H9 (cell line): ENCODE data around the gene RAD51. TPM values are rescaled to one million over a fixed set of nuclear protein-coding genes. Genes with fewer than 3 reads are reported as not detected.
A peak's percentile ranks its signal among the peaks of the same experiment; 100 is the strongest.

Experiments used
- DNase-seq: peaks from one replicate; pipeline ENCODE4 v3.0.0-alpha.2; 2017
- H2AFZ ChIP-seq: one replicate; pipeline ENCODE4 v1.6.1; 2013; ENCODE audit warnings: mild to moderate bottlenecking, low read length, control low read depth, moderate library complexity
- H2AK5ac ChIP-seq: 2 replicates; pipeline ENCODE4 v1.6.1; 2013; ENCODE audit warnings: low read length, control low read depth, mixed read lengths; ENCODE audit not compliant: insufficient read length
- H2BK120ac ChIP-seq: one replicate; pipeline ENCODE4 v1.6.1; 2013; ENCODE audit warnings: low read depth, mild to moderate bottlenecking, low read length, control low read depth, inconsistent platforms; ENCODE audit not compliant: poor library complexity, severe bottlenecking
- H2BK12ac ChIP-seq: 2 replicates; pipeline ENCODE4 v1.6.1; 2013; ENCODE audit warnings: low read length, control low read depth, mixed read lengths, low read depth; ENCODE audit not compliant: insufficient read length
- H2BK15ac ChIP-seq: 2 replicates; pipeline ENCODE4 v1.6.1; 2013; ENCODE audit warnings: low read depth, low read length, control low read depth
- H2BK20ac ChIP-seq: one replicate; pipeline ENCODE4 v1.6.1; 2013; ENCODE audit warnings: low read depth, mild to moderate bottlenecking, low read length, control low read depth, inconsistent platforms; ENCODE audit not compliant: poor library complexity, severe bottlenecking
- H2BK5ac ChIP-seq: 2 replicates; pipeline ENCODE4 v1.6.1; 2013; ENCODE audit warnings: low read length, control low read depth, mixed read lengths; ENCODE audit not compliant: insufficient read length
- H3K14ac ChIP-seq: 2 replicates; pipeline ENCODE4 v1.6.1; 2013; ENCODE audit warnings: low read length, control low read depth; ENCODE audit not compliant: insufficient read depth
- H3K18ac ChIP-seq: 2 replicates; pipeline ENCODE4 v1.6.1; 2013; ENCODE audit warnings: low read depth, mild to moderate bottlenecking, mixed read lengths, low read length, control low read depth; ENCODE audit not compliant: insufficient read length
- H3K23ac ChIP-seq: 2 replicates; pipeline ENCODE4 v1.6.1; 2013; ENCODE audit warnings: low read length, control low read depth, mixed read lengths, low read depth; ENCODE audit not compliant: insufficient read length
- H3K23me2 ChIP-seq: 2 replicates; pipeline ENCODE4 v1.6.1; 2013; ENCODE audit warnings: low read depth, mild to moderate bottlenecking, mixed read lengths, low read length, control low read depth; ENCODE audit not compliant: insufficient read length, poor library complexity, severe bottlenecking
- H3K27ac ChIP-seq: 2 replicates; pipeline ENCODE4 v1.5.1; 2013; ENCODE audit warnings: low read length, control low read depth, mixed read lengths, low read depth; ENCODE audit not compliant: insufficient read length
- H3K27me3 ChIP-seq: 2 replicates; pipeline ENCODE4 v1.6.1; 2013; ENCODE audit warnings: low read length, control low read depth, inconsistent platforms; ENCODE audit not compliant: insufficient read depth
- H3K4ac ChIP-seq: 2 replicates; pipeline ENCODE4 v1.6.1; 2013; ENCODE audit warnings: low read depth, mild to moderate bottlenecking, control low read depth, inconsistent platforms, low read length, moderate library complexity
- H3K4me1 ChIP-seq: 2 replicates; pipeline ENCODE4 v1.6.1; 2013; ENCODE audit warnings: low read length, control low read depth, inconsistent platforms; ENCODE audit not compliant: insufficient read depth
- H3K4me2 ChIP-seq: 2 replicates; pipeline ENCODE4 v1.6.1; 2013; ENCODE audit warnings: low read length, control low read depth, mixed read lengths; ENCODE audit not compliant: insufficient read length, insufficient read depth
- H3K56ac ChIP-seq: 2 replicates; pipeline ENCODE4 v1.6.1; 2013; ENCODE audit warnings: low read depth, mild to moderate bottlenecking, mixed read lengths, low read length, control low read depth; ENCODE audit not compliant: insufficient read length
- H3K79me1 ChIP-seq: 2 replicates; pipeline ENCODE4 v1.6.1; 2013; ENCODE audit warnings: low read depth, mild to moderate bottlenecking, moderate library complexity, low read length, control low read depth, inconsistent platforms; ENCODE audit not compliant: insufficient read depth, poor library complexity, severe bottlenecking
- H3K79me2 ChIP-seq: 2 replicates; pipeline ENCODE4 v1.6.1; 2013; ENCODE audit warnings: low read length, control low read depth, inconsistent platforms; ENCODE audit not compliant: insufficient read depth
- H3K9ac ChIP-seq: 2 replicates; pipeline ENCODE4 v1.6.1; 2013; ENCODE audit warnings: low read length, control low read depth, mixed read lengths; ENCODE audit not compliant: insufficient read length; ENCODE audit errors: extremely low read depth
- H3K9me3 ChIP-seq: one replicate; pipeline ENCODE4 v1.6.1; 2013; ENCODE audit warnings: low read depth, low read length, inconsistent platforms; ENCODE audit not compliant: control insufficient read depth
- H3T11ph ChIP-seq: one replicate; pipeline ENCODE4 v1.6.1; 2013; ENCODE audit warnings: mild to moderate bottlenecking, low read length, control low read depth, inconsistent platforms
- H4K20me1 ChIP-seq: one replicate; pipeline ENCODE4 v1.6.1; 2013; ENCODE audit not compliant: control insufficient read depth, insufficient read length, insufficient read depth
- H4K5ac ChIP-seq: 2 replicates; pipeline ENCODE4 v1.6.1; 2013; ENCODE audit warnings: low read depth, mild to moderate bottlenecking, mixed read lengths, low read length, control low read depth; ENCODE audit not compliant: insufficient read length
- H4K8ac ChIP-seq: replicated peaks from 2 replicates; pipeline ENCODE4 v1.6.1; 2013; ENCODE audit warnings: low read length, control low read depth, mixed read lengths, low read depth; ENCODE audit not compliant: insufficient read length
- H4K91ac ChIP-seq: 2 replicates; pipeline ENCODE4 v1.6.1; 2013; ENCODE audit warnings: low read depth, mild to moderate bottlenecking, moderate library complexity, mixed read lengths, low read length, control low read depth; ENCODE audit not compliant: insufficient read length
- H3K27ac Mint-ChIP-seq, 3 experiments: 2 replicates in 2 of 3; 3 replicates in 1 of 3; pipeline ENCODE4 v1.8.0; 2020 to 2021; ENCODE audit warnings: mixed read lengths in 3 of 3, mild to moderate bottlenecking in 1 of 3, moderate library complexity in 1 of 3
- H3K27me3 Mint-ChIP-seq: 2 replicates; pipeline ENCODE4 v1.8.0; 2021; ENCODE audit warnings: low read depth, mild to moderate bottlenecking, moderate library complexity, mixed read lengths
- H3K36me3 Mint-ChIP-seq, 3 experiments: 2 replicates in 2 of 3; 3 replicates in 1 of 3; pipeline ENCODE4 v1.8.0; 2020 to 2021; ENCODE audit warnings: low read depth in 3 of 3, mixed read lengths in 3 of 3; ENCODE audit not compliant: insufficient read depth in 1 of 3
- H3K4me1 Mint-ChIP-seq, 2 experiments: 2 replicates each; pipeline ENCODE4 v1.8.0; 2020; ENCODE audit warnings: mixed read lengths in 2 of 2
- H3K4me3 Mint-ChIP-seq, 2 experiments: 2 replicates in 1 of 2; 3 replicates in 1 of 2; pipeline ENCODE4 v1.8.0; 2020 to 2021; ENCODE audit warnings: mild to moderate bottlenecking in 2 of 2, mixed read lengths in 2 of 2, moderate library complexity in 1 of 2
- H3K9me3 Mint-ChIP-seq, 2 experiments: 2 replicates in 1 of 2; 3 replicates in 1 of 2; pipeline ENCODE4 v1.8.0; 2020; ENCODE audit warnings: mild to moderate bottlenecking in 2 of 2, mixed read lengths in 2 of 2, moderate library complexity in 1 of 2
- CTCF ChIP-seq: fragments of 200-600 bp; sonication (generic); conservative IDR thresholded peaks from 3 replicates; pipeline ENCODE4 v1.8.0; 2021; ENCODE audit warnings: antibody characterized with exemption, mild to moderate bottlenecking
- WGBS: extraction: QIAGEN DNeasy Blood & Tissue Kit; methylation state at CpG from one replicate; pipeline ENCODE4 v1.1.7; 2013; ENCODE audit warnings: missing lambda C conversion rate, low lambda C conversion rate, mixed read lengths; ENCODE audit not compliant: insufficient read length; ENCODE audit errors: extremely low coverage; 5-methylcytosine and 5-hydroxymethylcytosine counted together
- total RNA-seq: library from RNA; stranded (reverse); gene quantifications from 2 replicates; pipeline ENCODE4 v1.2.1, GENCODE V29; 2021

RAD51 gene
- total RNA-seq, 1 experiment from 2014 or later = 39.2 TPM

GRCh38 chr15:40773496-40773895, 78.5 kb downstream of the RAD51 start:
- no peak overlapping the region for H3K27ac ChIP-seq
- no peak overlapping the region for H3K4ac ChIP-seq
- H3K23me2 ChIP-seq = no peaks in the 10 kb centered on the region
- peak overlapping the region in 1 of 3 experiments; percentile 70; a peak in 1 of 7 replicates for H3K27ac Mint-ChIP-seq
- DNase-seq = no peak
- H2AFZ ChIP-seq = no peak overlapping the region
- H2BK5ac ChIP-seq = no peak overlapping the region
- H3K27me3 ChIP-seq = no peaks in the 10 kb centered on the region
- no peak overlapping the region for H3K4me2 ChIP-seq
- no peaks in the 10 kb centered on the region for H3K79me2 ChIP-seq
- H2BK20ac ChIP-seq = no peak overlapping the region
- no peak overlapping the region for H4K8ac ChIP-seq
- H3K9ac ChIP-seq = no peak overlapping the region
- peak overlapping the region; percentile 16 for H2BK120ac ChIP-seq
- H3K36me3 Mint-ChIP-seq = peaks cover 11 to 51% (median 30%) of the 10 kb centered on the region in 3 experiments; a peak in 6 of 7 replicates
- H3K4me1 ChIP-seq = no peaks in the 10 kb centered on the region
- no peak overlapping the region for H4K91ac ChIP-seq
- H2BK15ac ChIP-seq = no peak overlapping the region
- H3K56ac ChIP-seq = no peak overlapping the region
- no peak overlapping the region for H3K4me3 Mint-ChIP-seq
- H3K9me3 ChIP-seq = no peaks in the 10 kb centered on the region
- H4K5ac ChIP-seq = no peak overlapping the region
- H3K14ac ChIP-seq = no peak overlapping the region
- H4K20me1 ChIP-seq = no peaks in the 10 kb centered on the region
- no peak overlapping the region for H3K23ac ChIP-seq
- no peak overlapping the region for H3T11ph ChIP-seq
- no peak overlapping the region for H2BK12ac ChIP-seq
- no peaks in the 10 kb centered on the region for H3K79me1 ChIP-seq
- no peaks in the 10 kb centered on the region for H3K4me1 Mint-ChIP-seq
- no peak overlapping the region for H2AK5ac ChIP-seq
- no peak for TF ChIP-seq CTCF
- no peaks in the 10 kb centered on the region for H3K9me3 Mint-ChIP-seq
- no CpG with 5 or more reads among the region's 8 CpGs for WGBS
- no peak overlapping the region for H3K18ac ChIP-seq
- no peaks in the 10 kb centered on the region; the same call in 1 of the 2 replicates for H3K27me3 Mint-ChIP-seq
